RWPE2 (cell line): Measurements from ENCODE around the gene GPC5.
"Not testable (repeated sequence)": the region's sequence is repeated elsewhere in the genome, so short reads cannot be mapped to it uniquely, and the experiment has no call there.

Experiments
- ATAC-seq: fragments of 200-7000 bp; cut with Tn5 transposase; 3 replicates; pipeline ENCODE4 v1.9.1; 2021; ENCODE audit warnings: low read depth
- DNase-seq: peaks from one replicate; pipeline ENCODE4 v3.0.0-alpha.2; 2020; ENCODE audit warnings: low spot score
- H3K27ac ChIP-seq: fragments of 450-650 bp; 2 replicates; pipeline ENCODE4 v1.5.1; 2017; ENCODE audit warnings: mild to moderate bottlenecking; ENCODE audit not compliant: poor library complexity, severe bottlenecking
- H3K27me3 ChIP-seq: fragments of 250-450 bp; sonication (Bioruptor Pico); 2 replicates; pipeline ENCODE4 v1.5.1; 2021; ENCODE audit warnings: mild to moderate bottlenecking, moderate library complexity; ENCODE audit not compliant: insufficient read depth, poor library complexity, severe bottlenecking
- H3K36me3 ChIP-seq: fragments of 250-450 bp; sonication (Bioruptor Pico); 2 replicates; pipeline ENCODE4 v1.5.1; 2020; ENCODE audit warnings: low read depth, mild to moderate bottlenecking, moderate library complexity
- H3K4me1 ChIP-seq: fragments of 250-450 bp; sonication (Bioruptor Pico); 2 replicates; pipeline ENCODE4 v1.5.1; 2021; ENCODE audit warnings: mild to moderate bottlenecking, moderate library complexity; ENCODE audit not compliant: insufficient read depth, poor library complexity, severe bottlenecking
- H3K4me3 ChIP-seq: fragments of 250-450 bp; sonication (Bioruptor Pico); 2 replicates; pipeline ENCODE4 v1.5.1; 2021; ENCODE audit warnings: mild to moderate bottlenecking, moderate library complexity; ENCODE audit not compliant: severe bottlenecking
- H3K9me3 ChIP-seq: fragments of 250-450 bp; sonication (Bioruptor Pico); 2 replicates; pipeline ENCODE4 v1.5.1; 2021; ENCODE audit warnings: mild to moderate bottlenecking, moderate library complexity; ENCODE audit not compliant: severe bottlenecking
- TF ChIP-seq, protein P1 (sequence below): fragments of 450-650 bp; IDR thresholded peaks from one replicate; pipeline ENCODE4 v1.5.1; 2017; ENCODE audit warnings: mild to moderate bottlenecking, moderate library complexity; ENCODE audit not compliant: poor library complexity, severe bottlenecking

GPC5 gene

DNA sequence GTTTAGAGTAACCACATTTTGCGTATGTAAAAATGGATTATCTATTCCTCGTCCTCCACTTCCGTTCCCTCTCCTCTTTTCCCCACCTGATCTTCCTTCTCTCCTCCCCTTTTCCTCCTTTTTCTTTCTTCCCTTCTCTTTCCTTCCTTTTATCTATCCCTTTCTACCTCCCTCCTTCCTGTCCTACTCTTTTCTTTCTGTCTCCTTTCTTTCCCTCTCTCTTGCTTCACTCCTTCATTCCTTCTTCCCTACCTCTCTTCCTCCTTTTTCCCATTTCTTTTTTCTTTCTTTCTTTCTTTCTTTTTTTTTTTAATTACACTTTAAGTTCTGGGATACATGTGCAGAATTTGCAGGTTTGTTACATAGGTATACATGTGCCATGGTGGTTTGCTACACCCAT is 1139.7 kb downstream of the GPC5 start:
- no peaks in the 10 kb centered on the region for H3K27me3 ChIP-seq
- no peaks in the 10 kb centered on the region for H3K9me3 ChIP-seq
- 0 out of 2 replicates have a peak, but pooled peaks cover 3% of the 10 kb centered on the region for H3K36me3 ChIP-seq
- ATAC-seq (no peak), DNase-seq (no peak)
- TF ChIP-seq, protein P1, sequence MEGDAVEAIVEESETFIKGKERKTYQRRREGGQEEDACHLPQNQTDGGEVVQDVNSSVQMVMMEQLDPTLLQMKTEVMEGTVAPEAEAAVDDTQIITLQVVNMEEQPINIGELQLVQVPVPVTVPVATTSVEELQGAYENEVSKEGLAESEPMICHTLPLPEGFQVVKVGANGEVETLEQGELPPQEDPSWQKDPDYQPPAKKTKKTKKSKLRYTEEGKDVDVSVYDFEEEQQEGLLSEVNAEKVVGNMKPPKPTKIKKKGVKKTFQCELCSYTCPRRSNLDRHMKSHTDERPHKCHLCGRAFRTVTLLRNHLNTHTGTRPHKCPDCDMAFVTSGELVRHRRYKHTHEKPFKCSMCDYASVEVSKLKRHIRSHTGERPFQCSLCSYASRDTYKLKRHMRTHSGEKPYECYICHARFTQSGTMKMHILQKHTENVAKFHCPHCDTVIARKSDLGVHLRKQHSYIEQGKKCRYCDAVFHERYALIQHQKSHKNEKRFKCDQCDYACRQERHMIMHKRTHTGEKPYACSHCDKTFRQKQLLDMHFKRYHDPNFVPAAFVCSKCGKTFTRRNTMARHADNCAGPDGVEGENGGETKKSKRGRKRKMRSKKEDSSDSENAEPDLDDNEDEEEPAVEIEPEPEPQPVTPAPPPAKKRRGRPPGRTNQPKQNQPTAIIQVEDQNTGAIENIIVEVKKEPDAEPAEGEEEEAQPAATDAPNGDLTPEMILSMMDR: no peak
- H3K4me3 ChIP-seq: no peak overlapping the region
- H3K27ac ChIP-seq: no peak overlapping the region
- no peaks in the 10 kb centered on the region for H3K4me1 ChIP-seq

DNA sequence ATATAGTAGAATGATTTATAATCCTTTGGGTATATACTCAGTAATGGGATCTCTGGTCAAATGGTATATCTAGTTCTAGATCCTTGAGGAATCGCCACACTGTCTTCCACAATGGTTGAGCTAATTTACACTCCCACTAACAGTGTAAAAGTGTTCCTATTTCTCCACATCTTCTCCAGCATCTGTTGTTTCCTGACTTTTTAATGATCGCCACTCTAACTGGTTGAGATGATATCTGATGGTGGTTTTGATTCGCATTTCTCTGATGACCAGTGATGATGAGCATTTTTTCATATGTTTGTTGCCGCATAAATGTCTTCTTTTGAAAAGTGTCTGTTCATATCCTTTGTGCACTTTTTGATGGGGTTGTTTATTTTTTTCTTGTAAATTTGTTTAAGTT is 1140.7 kb downstream of the GPC5 start:
- not testable (repeated sequence) for H3K27me3 ChIP-seq, H3K9me3 ChIP-seq, H3K4me3 ChIP-seq, H3K27ac ChIP-seq, H3K4me1 ChIP-seq, DNase-seq, ATAC-seq, H3K36me3 ChIP-seq

DNA sequence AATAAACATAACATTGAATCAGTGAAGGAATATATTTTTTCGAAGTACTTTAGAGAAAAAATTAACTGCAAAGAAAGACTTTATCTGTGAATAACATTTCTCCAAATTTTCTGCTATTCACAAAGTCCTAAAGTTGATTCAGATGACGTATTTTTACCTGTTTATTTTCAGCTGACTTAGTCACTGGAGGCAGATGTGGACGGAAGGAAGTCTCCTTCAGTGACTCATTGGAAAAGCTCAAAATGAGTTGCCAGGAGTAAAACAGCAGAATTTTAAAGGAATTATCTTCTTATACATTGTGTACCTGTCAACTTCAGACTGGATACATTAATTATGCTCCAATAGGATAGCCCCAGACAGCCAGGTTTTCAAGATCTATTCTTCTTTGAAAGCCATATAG is 1148.8 kb downstream of the GPC5 start:
- peaks cover 5% of the 10 kb centered on the region for H3K9me3 ChIP-seq
- ATAC-seq (peak; percentile 89), DNase-seq (no peak)
- no peak overlapping the region for H3K4me3 ChIP-seq
- peaks cover 7% of the 10 kb centered on the region for H3K4me1 ChIP-seq
- H3K27me3 ChIP-seq: no peaks in the 10 kb centered on the region
- no peaks in the 10 kb centered on the region for H3K36me3 ChIP-seq
- no peak overlapping the region for H3K27ac ChIP-seq
- TF ChIP-seq, protein P1: no peak

DNA sequence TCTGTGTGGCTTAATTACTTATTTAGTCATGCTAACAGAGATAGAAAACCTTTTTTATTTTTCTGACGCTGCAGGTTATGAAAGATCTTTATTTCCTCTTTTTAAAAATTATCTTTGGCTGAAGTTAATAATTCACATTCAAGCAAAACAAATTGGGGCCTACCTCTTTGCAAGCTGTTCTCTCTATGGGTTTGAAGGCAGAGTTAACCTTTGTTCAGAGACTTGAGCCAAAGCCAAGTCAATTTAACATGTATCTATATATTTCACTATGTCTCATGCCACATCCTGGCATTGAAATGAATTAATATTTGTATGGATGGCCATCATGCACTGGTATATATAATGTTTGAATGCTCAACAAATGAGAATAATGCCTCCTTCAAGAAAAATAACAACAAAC is 1150.9 kb downstream of the GPC5 start:
- no peak overlapping the region for H3K27ac ChIP-seq
- H3K9me3 ChIP-seq: peaks cover 5% of the 10 kb centered on the region
- no peaks in the 10 kb centered on the region for H3K27me3 ChIP-seq
- no peaks in the 10 kb centered on the region for H3K36me3 ChIP-seq
- no peak for ATAC-seq
- TF ChIP-seq, protein P1: no peak
- H3K4me3 ChIP-seq: no peak overlapping the region
- peaks cover 7% of the 10 kb centered on the region for H3K4me1 ChIP-seq
- no peak for DNase-seq

DNA sequence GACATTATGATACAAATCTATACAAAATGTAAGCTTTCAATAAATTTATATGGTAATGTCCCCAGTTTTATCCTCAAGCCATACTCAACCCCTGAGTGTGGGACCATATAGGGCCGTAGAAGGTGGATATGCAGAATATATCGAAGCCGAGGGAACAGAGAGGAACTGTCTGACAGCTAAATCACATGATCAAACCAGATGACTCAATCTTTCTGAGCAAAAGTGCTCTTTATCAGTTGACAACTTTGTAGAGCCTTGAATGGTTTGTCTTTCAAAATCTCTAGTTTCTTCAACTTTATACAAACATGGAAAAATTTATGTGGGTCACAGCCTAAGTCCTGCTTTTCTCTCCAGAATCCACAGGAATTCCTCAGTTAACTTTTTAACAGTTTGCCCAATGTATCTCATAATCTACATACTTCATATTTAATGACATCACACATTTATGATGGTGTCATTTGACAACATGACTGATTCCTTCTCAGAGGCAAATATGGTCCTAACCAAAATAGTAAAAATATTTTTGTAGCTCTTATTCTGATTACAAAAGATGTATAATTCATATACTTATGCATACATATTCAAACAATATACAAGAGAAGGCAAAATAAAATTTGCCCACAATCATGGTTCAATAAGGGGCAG is 1155.2 kb downstream of the GPC5 start:
- Histone ChIP-seq H3K27me3 (no peaks in the 10 kb centered on the region), H3K9me3 (peaks cover 2% of the 10 kb centered on the region), H3K4me1 (no peaks in the 10 kb centered on the region), H3K4me3 (no peak overlapping the region), H3K36me3 (no peaks in the 10 kb centered on the region), H3K27ac (no peak overlapping the region)
- DNase-seq (no peak), ATAC-seq (no peak)
- TF ChIP-seq, protein P1: no peak
